Vagina (tissue), 2 donors: Measurements from ENCODE around the gene ONECUT3.

Source experiments
- CTCF ChIP-seq, 3 experiments: fragments of 450-650 bp in 2 of 3; fragments of 200-600 bp in 1 of 3; sonication (generic) in 1 of 3; IDR thresholded peaks; one replicate each; pipeline ENCODE4 v1.5.1; 2017 to 2019; ENCODE audit warnings: antibody characterized with exemption in 3 of 3, mild to moderate bottlenecking in 2 of 3, moderate library complexity in 2 of 3
- POLR2AphosphoS5 ChIP-seq, 2 donors: sonication (generic); formaldehyde crosslinking; IDR thresholded peaks; one replicate each; pipeline ENCODE4 v1.9.0; 2017; ENCODE audit warnings: antibody characterized with exemption in 2 of 2, mild to moderate bottlenecking in 2 of 2, low read depth in 1 of 2; ENCODE audit not compliant: insufficient read depth in 1 of 2

- TF ChIP-seq CTCF (IDR thresholded peaks at IDR 0.05) (no peak), POLR2AphosphoS5 (IDR thresholded peaks at IDR 0.05; ENCODE audit: insufficient read depth in 1 of 2, low read depth in 1 of 2) (no peak)
These were observed 4.9 kb downstream of the ONECUT3 start for GRCh38 chr19:1758231-1758577.
